RWPE2 (cell line): ENCODE data around the gene PPM1H.

Experiments used
- ATAC-seq: fragments of 200-7000 bp; cut with Tn5 transposase; 3 replicates; pipeline ENCODE4 v1.9.1; 2021; ENCODE audit warnings: low read depth
- DNase-seq: peaks from one replicate; pipeline ENCODE4 v3.0.0-alpha.2; 2020; ENCODE audit warnings: low spot score
- H3K27ac ChIP-seq: fragments of 450-650 bp; 2 replicates; pipeline ENCODE4 v1.5.1; 2017; ENCODE audit warnings: mild to moderate bottlenecking; ENCODE audit not compliant: poor library complexity, severe bottlenecking
- H3K27me3 ChIP-seq: fragments of 250-450 bp; sonication (Bioruptor Pico); 2 replicates; pipeline ENCODE4 v1.5.1; 2021; ENCODE audit warnings: mild to moderate bottlenecking, moderate library complexity; ENCODE audit not compliant: insufficient read depth, poor library complexity, severe bottlenecking
- H3K36me3 ChIP-seq: fragments of 250-450 bp; sonication (Bioruptor Pico); 2 replicates; pipeline ENCODE4 v1.5.1; 2020; ENCODE audit warnings: low read depth, mild to moderate bottlenecking, moderate library complexity
- H3K4me1 ChIP-seq: fragments of 250-450 bp; sonication (Bioruptor Pico); 2 replicates; pipeline ENCODE4 v1.5.1; 2021; ENCODE audit warnings: mild to moderate bottlenecking, moderate library complexity; ENCODE audit not compliant: insufficient read depth, poor library complexity, severe bottlenecking
- H3K4me3 ChIP-seq: fragments of 250-450 bp; sonication (Bioruptor Pico); 2 replicates; pipeline ENCODE4 v1.5.1; 2021; ENCODE audit warnings: mild to moderate bottlenecking, moderate library complexity; ENCODE audit not compliant: severe bottlenecking
- H3K9me3 ChIP-seq: fragments of 250-450 bp; sonication (Bioruptor Pico); 2 replicates; pipeline ENCODE4 v1.5.1; 2021; ENCODE audit warnings: mild to moderate bottlenecking, moderate library complexity; ENCODE audit not compliant: severe bottlenecking
- TF ChIP-seq, protein P1 (sequence below): fragments of 450-650 bp; IDR thresholded peaks from one replicate; pipeline ENCODE4 v1.5.1; 2017; ENCODE audit warnings: mild to moderate bottlenecking, moderate library complexity; ENCODE audit not compliant: poor library complexity, severe bottlenecking

Gene PPM1H

DNA sequence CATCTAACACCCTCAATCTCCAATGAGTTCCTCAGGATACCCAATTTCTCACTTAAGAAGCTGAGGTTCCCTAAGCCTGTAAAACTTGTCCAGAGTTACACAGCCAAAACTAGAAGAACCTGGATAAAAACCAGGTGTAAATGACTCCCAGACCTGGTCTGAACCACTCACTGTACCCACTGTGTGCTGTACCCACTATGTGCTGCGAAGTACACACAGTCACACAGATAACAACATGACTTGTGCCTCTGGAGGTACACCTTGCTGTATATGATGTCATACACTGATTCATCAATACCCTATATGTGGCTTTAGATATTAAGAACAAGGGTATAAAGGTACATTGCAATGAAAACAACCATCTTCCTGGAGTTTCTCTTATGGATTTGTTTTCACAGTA, 66.1 kb downstream of the PPM1H start:
- ATAC-seq (no peak), DNase-seq (no peak)
- no peak overlapping the region for H3K27ac ChIP-seq
- no peaks in the 10 kb centered on the region for H3K36me3 ChIP-seq
- TF ChIP-seq, protein P1, sequence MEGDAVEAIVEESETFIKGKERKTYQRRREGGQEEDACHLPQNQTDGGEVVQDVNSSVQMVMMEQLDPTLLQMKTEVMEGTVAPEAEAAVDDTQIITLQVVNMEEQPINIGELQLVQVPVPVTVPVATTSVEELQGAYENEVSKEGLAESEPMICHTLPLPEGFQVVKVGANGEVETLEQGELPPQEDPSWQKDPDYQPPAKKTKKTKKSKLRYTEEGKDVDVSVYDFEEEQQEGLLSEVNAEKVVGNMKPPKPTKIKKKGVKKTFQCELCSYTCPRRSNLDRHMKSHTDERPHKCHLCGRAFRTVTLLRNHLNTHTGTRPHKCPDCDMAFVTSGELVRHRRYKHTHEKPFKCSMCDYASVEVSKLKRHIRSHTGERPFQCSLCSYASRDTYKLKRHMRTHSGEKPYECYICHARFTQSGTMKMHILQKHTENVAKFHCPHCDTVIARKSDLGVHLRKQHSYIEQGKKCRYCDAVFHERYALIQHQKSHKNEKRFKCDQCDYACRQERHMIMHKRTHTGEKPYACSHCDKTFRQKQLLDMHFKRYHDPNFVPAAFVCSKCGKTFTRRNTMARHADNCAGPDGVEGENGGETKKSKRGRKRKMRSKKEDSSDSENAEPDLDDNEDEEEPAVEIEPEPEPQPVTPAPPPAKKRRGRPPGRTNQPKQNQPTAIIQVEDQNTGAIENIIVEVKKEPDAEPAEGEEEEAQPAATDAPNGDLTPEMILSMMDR, result no peak
- H3K4me1 ChIP-seq, result peaks cover 9% of the 10 kb centered on the region
- H3K9me3 ChIP-seq, result no peaks in the 10 kb centered on the region
- H3K4me3 ChIP-seq, result no peak overlapping the region
- H3K27me3 ChIP-seq, result no peaks in the 10 kb centered on the region

DNA sequence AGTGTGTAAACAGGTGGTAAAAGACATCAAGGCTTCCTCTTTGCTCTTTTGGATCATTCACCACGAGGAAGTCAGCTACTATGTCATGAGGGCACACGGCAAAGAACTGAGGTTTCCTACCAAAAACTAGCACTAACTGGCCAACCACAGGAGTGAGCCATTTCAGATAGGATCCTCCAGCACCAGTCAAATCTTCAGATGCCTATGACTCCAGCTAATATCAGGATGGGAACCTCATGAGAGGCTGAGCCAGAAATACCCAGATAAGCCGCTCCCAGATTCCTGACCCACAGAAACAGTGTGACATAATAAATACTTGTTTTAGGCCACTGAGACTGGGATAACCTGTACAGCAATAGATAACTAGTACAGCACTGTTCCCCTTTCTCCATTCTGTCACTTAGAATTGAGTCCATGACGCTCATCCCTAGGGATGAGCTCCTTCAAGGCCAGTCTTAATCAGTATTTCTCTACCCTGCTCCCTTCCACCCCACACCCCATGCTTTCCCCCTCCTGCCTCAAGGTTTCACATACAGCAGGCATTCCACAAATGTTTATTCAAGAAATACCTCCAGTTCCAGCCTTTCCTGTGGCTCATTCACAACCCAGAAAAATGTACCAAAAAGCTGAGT, 68.4 kb downstream of the PPM1H start:
- no peaks in the 10 kb centered on the region for H3K9me3 ChIP-seq
- peaks cover 28% of the 10 kb centered on the region for H3K4me1 ChIP-seq
- DNase-seq, result no peak
- TF ChIP-seq, protein P1, result no peak
- no peaks in the 10 kb centered on the region for H3K27me3 ChIP-seq
- peak; percentile 85 for ATAC-seq
- H3K36me3 ChIP-seq, result no peaks in the 10 kb centered on the region
- H3K27ac ChIP-seq, result peak overlapping the region; percentile 61
- no peak overlapping the region for H3K4me3 ChIP-seq

DNA sequence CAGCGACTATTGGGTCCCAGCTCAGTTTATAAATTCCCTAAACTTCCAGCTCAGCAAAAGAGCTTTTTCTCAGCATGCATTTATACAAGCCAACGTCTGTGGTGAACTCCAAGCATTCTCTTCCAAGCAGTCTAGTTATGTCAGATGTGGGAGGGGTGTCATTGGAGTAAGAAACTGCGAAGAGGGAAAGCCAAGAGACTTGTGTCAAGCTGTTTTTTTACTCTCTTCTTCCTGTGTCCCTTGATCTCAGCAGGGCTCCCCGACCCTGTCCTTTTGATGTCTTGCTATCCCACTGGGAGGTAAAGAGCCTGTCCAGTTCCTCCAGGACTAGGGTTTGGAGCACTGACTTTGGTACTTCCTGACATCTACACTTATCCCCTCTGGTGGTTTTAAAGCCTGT, 69.0 kb downstream of the PPM1H start:
- ATAC-seq, result no peak
- H3K4me1 ChIP-seq, result peaks cover 28% of the 10 kb centered on the region
- no peaks in the 10 kb centered on the region for H3K36me3 ChIP-seq
- TF ChIP-seq, protein P1, result no peak
- no peak overlapping the region for H3K4me3 ChIP-seq
- DNase-seq, result no peak
- peak overlapping the region; percentile 61 for H3K27ac ChIP-seq
- H3K27me3 ChIP-seq, result no peaks in the 10 kb centered on the region
- H3K9me3 ChIP-seq, result no peaks in the 10 kb centered on the region

DNA sequence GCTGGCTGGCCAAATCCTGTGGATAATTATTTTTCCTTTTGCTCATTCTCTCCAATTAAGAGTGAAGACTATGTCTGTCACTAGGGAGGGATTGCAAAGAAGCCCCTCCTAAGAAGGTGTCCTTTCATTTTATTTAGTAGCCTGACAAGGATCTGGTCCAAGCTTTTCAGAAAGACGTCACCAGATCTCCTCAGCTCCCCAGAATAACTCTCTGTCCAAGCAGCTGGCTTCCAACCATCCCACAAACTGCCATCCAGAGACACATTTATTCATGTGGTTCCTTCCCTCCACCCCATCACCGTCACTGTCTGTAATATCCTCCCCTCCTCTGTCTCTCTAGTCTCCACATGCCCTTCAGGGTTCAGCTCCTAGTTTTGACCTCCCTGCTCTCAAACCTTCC, 69.9 kb downstream of the PPM1H start:
- Histone ChIP-seq H3K4me1 (peaks cover 28% of the 10 kb centered on the region), H3K9me3 (no peaks in the 10 kb centered on the region), H3K27ac (no peak overlapping the region), H3K4me3 (no peak overlapping the region), H3K36me3 (no peaks in the 10 kb centered on the region), H3K27me3 (no peaks in the 10 kb centered on the region)
- DNase-seq (no peak), ATAC-seq (no peak)
- TF ChIP-seq, protein P1, result no peak

DNA sequence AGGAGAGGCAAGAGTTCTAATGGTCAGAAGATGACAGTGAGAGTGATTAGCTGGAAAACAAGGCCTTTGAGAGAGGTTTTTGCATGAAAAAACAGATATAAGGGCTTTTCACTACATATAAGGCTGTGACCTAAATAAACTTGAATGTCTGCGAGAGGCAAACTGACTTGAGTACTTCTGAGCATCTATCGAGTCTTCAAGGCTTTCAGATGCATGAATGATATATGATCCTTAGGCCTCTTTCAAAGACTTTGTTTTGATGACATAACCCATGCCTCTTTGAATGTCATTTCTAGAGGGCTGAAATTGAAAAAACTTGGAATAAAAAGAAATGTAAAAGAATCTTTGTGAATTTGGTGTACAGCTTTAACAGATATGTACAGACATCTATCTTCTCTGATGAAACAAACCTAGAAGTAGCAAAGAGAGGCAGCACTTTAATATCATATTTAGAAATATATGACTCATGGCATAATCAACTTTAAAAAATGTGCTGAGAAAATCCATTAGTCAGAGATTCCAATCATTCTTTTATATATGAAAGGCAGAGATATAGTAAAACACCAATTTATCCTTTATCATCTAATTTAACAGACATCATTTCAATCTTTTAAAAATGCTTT, 72.6 kb downstream of the PPM1H start:
- Histone ChIP-seq H3K27ac (peak overlapping the region; percentile 77), H3K27me3 (no peaks in the 10 kb centered on the region), H3K36me3 (no peaks in the 10 kb centered on the region), H3K4me1 (peaks cover 28% of the 10 kb centered on the region), H3K9me3 (no peaks in the 10 kb centered on the region), H3K4me3 (no peak overlapping the region)
- DNase-seq, result no peak
- TF ChIP-seq, protein P1, result no peak
- ATAC-seq, result peak; percentile 77
